Progenitor cell of endocrine pancreas (in vitro differentiated cells): ENCODE results near the gene SNURF. TPM values are rescaled to one million over a fixed set of nuclear protein-coding genes. Genes with fewer than 3 reads are reported as not detected.
"Not testable (repeated sequence)": the region's sequence is repeated elsewhere in the genome, so short reads cannot be mapped to it uniquely, and the experiment has no call there.

ENCODE experiments used
- DNase-seq: peaks from one replicate; pipeline ENCODE4 v3.0.0; 2021; ENCODE audit warnings: low spot score; ENCODE audit not compliant: unreplicated experiment
- H3K27ac Mint-ChIP-seq: 2 replicates; pipeline ENCODE4 v1.8.0; 2021; ENCODE audit warnings: mild to moderate bottlenecking, moderate library complexity, mixed read lengths
- H3K27me3 Mint-ChIP-seq: 2 replicates; pipeline ENCODE4 v1.8.0; 2021; ENCODE audit warnings: mixed read lengths
- H3K36me3 Mint-ChIP-seq: 2 replicates; pipeline ENCODE4 v1.8.0; 2022; ENCODE audit warnings: mixed read lengths; ENCODE audit not compliant: insufficient read depth
- H3K4me1 Mint-ChIP-seq: 2 replicates; pipeline ENCODE4 v1.8.0; 2021; ENCODE audit warnings: low read depth, mixed read lengths
- H3K4me3 Mint-ChIP-seq: 2 replicates; pipeline ENCODE4 v1.8.0; 2021; ENCODE audit warnings: low read depth, mild to moderate bottlenecking, moderate library complexity, mixed read lengths
- H3K9me3 Mint-ChIP-seq: 2 replicates; pipeline ENCODE4 v1.8.0; 2021; ENCODE audit warnings: low read depth, mixed read lengths
- long read RNA-seq: library from polyadenylated mRNA; unstranded; transcript quantifications from one replicate; pipeline ENCODE4 v2.0.0, GENCODE V29; 2020
- total RNA-seq: library from RNA; stranded (reverse); gene quantifications from 2 replicates; pipeline ENCODE4 v1.2.1, GENCODE V29; 2021
- TF ChIP-seq, protein P1 (sequence below): fragments of 200-600 bp; sonication (generic); IDR thresholded peaks from one replicate; pipeline ENCODE4 v1.5.0; 2021; ENCODE audit warnings: antibody characterized with exemption, mild to moderate bottlenecking; ENCODE audit not compliant: unreplicated experiment

SNURF gene, protein sequence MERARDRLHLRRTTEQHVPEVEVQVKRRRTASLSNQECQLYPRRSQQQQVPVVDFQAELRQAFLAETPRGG
- 16.9 and 19.8 TPM in 2 replicates for total RNA-seq
- long read RNA-seq, partial matches to known transcripts, result 1 of 4 reads
- long read RNA-seq, other reads (novel, unspliced or antisense), result 0 of 4 reads

DNA sequence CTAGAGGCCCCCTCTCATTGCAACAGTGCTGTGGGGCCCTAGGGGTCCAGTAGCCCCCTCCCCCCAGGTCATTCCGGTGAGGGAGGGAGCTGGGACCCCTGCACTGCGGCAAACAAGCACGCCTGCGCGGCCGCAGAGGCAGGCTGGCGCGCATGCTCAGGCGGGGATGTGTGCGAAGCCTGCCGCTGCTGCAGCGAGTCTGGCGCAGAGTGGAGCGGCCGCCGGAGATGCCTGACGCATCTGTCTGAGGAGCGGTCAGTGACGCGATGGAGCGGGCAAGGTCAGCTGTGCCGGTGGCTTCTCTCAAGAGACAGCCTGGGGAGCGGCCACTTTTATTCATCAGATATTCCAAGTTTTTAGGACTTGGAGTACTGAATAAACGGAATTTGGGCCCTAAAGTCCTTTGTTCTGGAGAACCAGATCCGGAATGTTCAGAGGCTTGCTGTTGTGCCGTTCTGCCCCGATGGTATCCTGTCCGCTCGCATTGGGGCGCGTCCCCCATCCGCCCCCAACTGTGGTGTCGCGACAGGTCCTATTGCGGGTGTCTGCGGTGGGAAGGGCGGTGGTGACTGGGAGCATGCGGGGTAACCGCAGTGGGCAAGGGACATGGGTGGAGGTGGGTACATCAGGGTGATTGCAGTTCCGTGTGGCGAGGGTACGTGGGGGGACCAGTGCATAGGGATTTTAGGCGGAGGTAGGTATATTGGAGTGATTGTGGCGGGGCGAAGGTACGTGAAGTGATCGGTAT, at the start of gene SNURF, which contains the start of gene SNRPN:
TSS of gene SNURF (plus strand) at position 205 of the 748 bp plus-strand sequence. CDS start at position 267, 62 bp downstream.
TSS of gene SNRPN (plus strand) at position 205 of the 748 bp plus-strand sequence. CDS start 19,467 bp downstream, outside the sequence.
- TF ChIP-seq, protein P1, sequence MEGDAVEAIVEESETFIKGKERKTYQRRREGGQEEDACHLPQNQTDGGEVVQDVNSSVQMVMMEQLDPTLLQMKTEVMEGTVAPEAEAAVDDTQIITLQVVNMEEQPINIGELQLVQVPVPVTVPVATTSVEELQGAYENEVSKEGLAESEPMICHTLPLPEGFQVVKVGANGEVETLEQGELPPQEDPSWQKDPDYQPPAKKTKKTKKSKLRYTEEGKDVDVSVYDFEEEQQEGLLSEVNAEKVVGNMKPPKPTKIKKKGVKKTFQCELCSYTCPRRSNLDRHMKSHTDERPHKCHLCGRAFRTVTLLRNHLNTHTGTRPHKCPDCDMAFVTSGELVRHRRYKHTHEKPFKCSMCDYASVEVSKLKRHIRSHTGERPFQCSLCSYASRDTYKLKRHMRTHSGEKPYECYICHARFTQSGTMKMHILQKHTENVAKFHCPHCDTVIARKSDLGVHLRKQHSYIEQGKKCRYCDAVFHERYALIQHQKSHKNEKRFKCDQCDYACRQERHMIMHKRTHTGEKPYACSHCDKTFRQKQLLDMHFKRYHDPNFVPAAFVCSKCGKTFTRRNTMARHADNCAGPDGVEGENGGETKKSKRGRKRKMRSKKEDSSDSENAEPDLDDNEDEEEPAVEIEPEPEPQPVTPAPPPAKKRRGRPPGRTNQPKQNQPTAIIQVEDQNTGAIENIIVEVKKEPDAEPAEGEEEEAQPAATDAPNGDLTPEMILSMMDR, result no peak
- H3K4me3 Mint-ChIP-seq, result peak within 1 kb of the TSS; percentile 89
- no peaks in the 10 kb centered on the region for H3K27me3 Mint-ChIP-seq
- peak within 1 kb of the TSS; percentile 99 for H3K27ac Mint-ChIP-seq
- peaks cover 1% of the 10 kb centered on the region for H3K36me3 Mint-ChIP-seq
- H3K4me1 Mint-ChIP-seq, result peaks cover 10% of the 10 kb centered on the region
- no peaks in the 10 kb centered on the region for H3K9me3 Mint-ChIP-seq
- DNase-seq, result peak; percentile 43

DNA sequence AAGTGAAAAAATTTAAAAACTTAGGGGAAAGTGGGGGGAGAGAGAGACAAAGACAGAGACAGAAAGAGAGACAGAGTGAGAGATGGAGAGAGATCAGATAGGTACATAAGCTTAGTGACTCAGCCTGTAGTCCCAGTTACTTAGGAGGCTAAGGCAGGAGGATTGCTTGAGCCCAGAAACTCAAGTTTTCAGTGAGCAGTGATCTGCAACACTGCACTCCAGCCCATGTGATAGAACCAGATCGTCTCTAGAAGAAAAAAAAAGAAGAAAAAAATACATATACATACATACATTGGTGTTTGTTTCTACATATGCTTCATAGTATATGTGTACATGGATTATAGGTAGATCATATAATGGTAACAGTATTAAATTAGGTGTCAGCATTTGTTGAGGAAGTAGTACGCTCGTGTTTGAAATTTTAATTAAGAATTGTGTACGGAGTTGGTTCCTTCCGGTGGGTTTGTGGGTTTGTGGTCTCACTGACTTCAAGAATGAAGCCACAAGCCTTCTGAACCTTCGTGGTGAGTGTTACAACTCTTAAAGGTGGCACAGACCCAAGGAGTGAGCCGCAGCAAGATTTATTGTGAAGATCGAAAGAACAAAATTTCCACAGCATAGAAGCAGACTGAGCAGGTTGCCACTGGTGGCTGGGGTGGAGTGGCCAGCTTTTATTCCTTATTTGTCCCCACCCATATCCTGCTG, 38.3 kb upstream of the SNURF start:
- peaks cover 3% of the 10 kb centered on the region for H3K4me1 Mint-ChIP-seq
- DNase-seq, result no peak
- H3K27me3 Mint-ChIP-seq, result no peaks in the 10 kb centered on the region
- TF ChIP-seq, protein P1, result no peak
- no peak overlapping the region for H3K27ac Mint-ChIP-seq
- H3K4me3 Mint-ChIP-seq, result no peak overlapping the region
- peaks cover 16% of the 10 kb centered on the region for H3K9me3 Mint-ChIP-seq
- H3K36me3 Mint-ChIP-seq, result peaks cover 2% of the 10 kb centered on the region

DNA sequence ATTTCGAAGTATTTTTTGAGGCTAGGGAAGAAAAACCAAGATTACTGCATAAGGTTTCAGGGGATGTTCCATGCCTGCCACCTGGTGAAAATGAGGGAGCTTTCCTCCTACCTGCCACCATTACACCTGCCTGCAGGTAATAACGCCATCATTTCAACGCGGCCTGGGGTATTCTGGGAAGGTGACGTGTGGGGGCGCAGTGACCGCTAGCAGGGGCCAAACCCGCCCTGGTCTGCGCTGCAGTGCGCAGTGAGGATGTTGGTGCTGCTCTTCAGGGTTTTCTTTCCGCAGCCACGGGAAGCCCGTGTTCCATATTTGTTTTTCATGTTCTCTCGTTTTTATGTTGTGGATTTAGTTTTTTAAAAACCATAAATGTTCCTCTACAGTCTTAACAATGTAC, 37.4 kb upstream of the SNURF start:
- Mint-ChIP-seq H3K27me3 (no peaks in the 10 kb centered on the region), H3K27ac (no peak overlapping the region), H3K4me1 (peaks cover 3% of the 10 kb centered on the region), H3K36me3 (peaks cover 2% of the 10 kb centered on the region), H3K9me3 (peaks cover 13% of the 10 kb centered on the region), H3K4me3 (no peak overlapping the region)
- DNase-seq, result no peak
- TF ChIP-seq, protein P1, result no peak

DNA sequence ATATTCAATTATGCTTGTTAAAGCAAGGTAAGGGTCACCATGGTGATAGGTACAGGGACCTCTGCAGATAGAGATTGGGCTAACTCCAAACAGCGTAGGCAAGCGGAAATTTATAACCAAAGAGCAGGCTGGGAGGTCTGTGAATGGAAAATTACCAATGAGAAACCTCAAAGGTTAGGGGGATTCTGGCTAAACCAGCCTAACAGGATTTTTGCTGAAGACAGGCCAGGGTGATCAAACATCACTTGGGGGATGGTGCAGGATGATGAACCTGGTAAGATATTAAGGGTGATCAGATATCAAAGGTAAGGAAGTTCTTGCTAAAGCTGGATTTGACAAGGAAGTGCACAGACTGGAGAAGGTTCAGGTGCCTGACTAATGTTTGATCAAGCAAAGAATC, 35.3 kb upstream of the SNURF start:
- peaks cover 11% of the 10 kb centered on the region for H3K4me1 Mint-ChIP-seq
- no peaks in the 10 kb centered on the region for H3K27me3 Mint-ChIP-seq
- H3K4me3 Mint-ChIP-seq, result no peak overlapping the region
- peak overlapping the region; percentile 41 for H3K27ac Mint-ChIP-seq
- no peak for DNase-seq
- peaks cover 2% of the 10 kb centered on the region for H3K36me3 Mint-ChIP-seq
- TF ChIP-seq, protein P1, result no peak
- H3K9me3 Mint-ChIP-seq, result peaks cover 16% of the 10 kb centered on the region

DNA sequence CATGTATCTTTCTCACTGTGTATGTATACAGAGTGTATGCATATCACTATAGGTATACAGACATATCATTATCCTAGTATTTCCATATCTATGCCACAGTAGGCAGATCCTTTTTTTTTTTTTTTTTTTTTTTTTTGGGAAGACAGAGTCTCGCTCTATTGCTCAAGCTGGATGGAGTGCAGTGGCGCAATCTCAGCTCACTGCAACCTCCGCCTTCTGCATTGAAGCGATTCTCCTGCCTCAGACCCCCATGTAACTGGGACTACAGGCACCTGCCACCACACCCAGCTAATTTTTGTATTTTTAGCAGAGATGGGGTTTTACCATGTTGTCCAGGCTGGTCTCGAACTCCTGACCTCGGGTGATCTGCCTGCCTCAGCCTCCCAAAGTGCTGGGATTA, 32.0 kb upstream of the SNURF start:
- H3K27me3 Mint-ChIP-seq, H3K36me3 Mint-ChIP-seq, H3K9me3 Mint-ChIP-seq, H3K4me3 Mint-ChIP-seq, DNase-seq, H3K27ac Mint-ChIP-seq: not testable (repeated sequence)
- peaks cover 13% of the 10 kb centered on the region for H3K4me1 Mint-ChIP-seq
